ENCODE data around the gene CDYL. TPM values are rescaled to one million over a fixed set of nuclear protein-coding genes. Genes with fewer than 3 reads are reported as not detected.

CDYL gene
- total RNA-seq, 1 experiment from 2014 or later, result 60.8 TPM

DNA sequence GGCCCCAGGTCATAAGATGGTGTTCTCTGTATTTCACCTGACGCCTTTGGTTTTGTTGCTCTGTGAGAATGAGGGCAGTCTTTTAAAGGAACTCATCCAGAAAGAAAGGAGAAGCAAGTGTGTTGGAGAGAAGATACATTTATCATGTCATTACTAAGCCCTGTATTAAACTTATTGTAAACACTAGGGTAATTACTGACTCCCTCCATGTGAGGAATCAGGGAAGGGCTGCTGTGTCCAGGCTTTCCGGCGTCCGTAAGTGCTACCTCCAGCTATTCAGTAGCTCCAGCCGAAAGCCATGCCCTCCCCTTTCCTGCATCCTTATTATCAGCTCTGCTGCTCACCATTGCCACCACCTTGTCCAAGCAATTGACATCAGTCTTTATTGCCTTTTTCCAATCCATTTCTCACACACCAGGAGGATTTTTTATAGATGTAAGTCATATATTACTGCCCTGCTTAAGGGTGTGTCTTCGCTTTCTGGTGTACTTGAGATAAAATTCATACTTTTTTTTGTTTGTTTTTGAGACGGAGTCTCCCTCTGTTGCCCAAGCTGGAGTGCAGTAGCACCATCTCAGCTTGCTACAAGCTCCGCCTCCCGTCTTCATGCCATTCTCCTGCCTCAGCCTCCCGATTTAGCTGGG, 133.0 kb downstream of the CDYL start:
- TF ChIP-seq EZH2 (IDR thresholded peaks at IDR 0.05; ENCODE audit: low read depth), result no peak
- TF ChIP-seq, protein P1, sequence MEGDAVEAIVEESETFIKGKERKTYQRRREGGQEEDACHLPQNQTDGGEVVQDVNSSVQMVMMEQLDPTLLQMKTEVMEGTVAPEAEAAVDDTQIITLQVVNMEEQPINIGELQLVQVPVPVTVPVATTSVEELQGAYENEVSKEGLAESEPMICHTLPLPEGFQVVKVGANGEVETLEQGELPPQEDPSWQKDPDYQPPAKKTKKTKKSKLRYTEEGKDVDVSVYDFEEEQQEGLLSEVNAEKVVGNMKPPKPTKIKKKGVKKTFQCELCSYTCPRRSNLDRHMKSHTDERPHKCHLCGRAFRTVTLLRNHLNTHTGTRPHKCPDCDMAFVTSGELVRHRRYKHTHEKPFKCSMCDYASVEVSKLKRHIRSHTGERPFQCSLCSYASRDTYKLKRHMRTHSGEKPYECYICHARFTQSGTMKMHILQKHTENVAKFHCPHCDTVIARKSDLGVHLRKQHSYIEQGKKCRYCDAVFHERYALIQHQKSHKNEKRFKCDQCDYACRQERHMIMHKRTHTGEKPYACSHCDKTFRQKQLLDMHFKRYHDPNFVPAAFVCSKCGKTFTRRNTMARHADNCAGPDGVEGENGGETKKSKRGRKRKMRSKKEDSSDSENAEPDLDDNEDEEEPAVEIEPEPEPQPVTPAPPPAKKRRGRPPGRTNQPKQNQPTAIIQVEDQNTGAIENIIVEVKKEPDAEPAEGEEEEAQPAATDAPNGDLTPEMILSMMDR (conservative IDR thresholded peaks at IDR 0.05), result no peak
- H3F3A ChIP-seq (ENCODE audit: insufficient read depth, low read depth), result peaks cover 10% of the 10 kb centered on the region; the same call in 1 of the 2 replicates
- no peaks in the 10 kb centered on the region for H3K9me3 ChIP-seq (ENCODE audit: insufficient read depth, low read depth)
- H3K4me1 ChIP-seq (replicated peaks; ENCODE audit: insufficient read depth), result peaks cover 15% of the 10 kb centered on the region
- H3K27me3 ChIP-seq (ENCODE audit: insufficient read depth, low read depth), result no peaks in the 10 kb centered on the region
- no peaks in the 10 kb centered on the region for H3K9me2 ChIP-seq (ENCODE audit: insufficient read depth)
- no peak for DNase-seq
- CTCF ChIA-PET, result no interaction called here
- BruUV-seq (replicated peaks), result no TSS peak
- no peak overlapping the region for H3K4me2 ChIP-seq
- intact Hi-C loops (cut with micrococcal nuclease; ENCODE audit: unreplicated experiment), result no loop called here
- no peak overlapping the region for H3K27ac ChIP-seq
- H3K4me3 ChIP-seq, result no peak overlapping the region
- no peaks in the 10 kb centered on the region for H4K20me1 ChIP-seq (ENCODE audit: insufficient read depth)
- H3K79me2 ChIP-seq (ENCODE audit: low read depth), result no peaks in the 10 kb centered on the region
- no peak overlapping the region for H2AFZ ChIP-seq
- H3K36me3 ChIP-seq (ENCODE audit: low read depth), result no peaks in the 10 kb centered on the region
- POLR2A ChIA-PET (ENCODE audit: unreplicated experiment), result no interaction called here

DNA sequence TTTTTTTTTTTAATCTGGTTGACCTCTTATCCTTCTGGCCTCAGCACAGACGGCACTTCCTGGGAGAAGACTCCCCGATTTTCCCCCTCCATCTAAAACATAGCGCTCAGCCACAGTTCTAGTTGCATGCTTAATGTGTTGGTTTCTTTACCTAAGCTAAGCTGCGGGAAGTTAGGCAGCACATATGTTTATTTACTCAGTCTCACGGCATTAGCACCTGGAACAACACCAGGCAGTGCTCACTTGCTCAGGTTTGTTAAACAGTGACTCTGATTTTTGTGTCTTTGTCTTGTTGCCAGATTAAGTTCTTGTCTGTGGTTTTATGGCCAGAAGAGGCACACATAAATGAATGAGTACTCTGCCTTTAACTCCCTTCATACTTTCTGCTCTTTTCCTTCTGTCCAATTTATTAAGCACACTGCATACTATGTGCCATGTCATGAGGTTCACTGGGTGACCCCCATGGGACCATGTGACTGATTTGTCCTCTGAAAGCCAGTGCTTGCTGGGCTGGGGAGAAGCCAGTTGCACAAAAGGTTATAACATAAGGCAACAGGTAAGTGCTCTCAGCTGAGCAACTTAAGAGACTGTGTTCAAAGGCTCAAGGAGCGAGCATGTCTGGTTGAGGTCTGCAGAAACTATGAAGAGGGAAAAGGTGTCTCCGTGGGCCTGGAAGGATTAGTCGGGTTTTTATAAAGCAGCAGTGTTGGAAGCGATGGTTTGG, 134.0 kb downstream of the CDYL start:
- Histone ChIP-seq H3K4me3 (no peak overlapping the region), H3K9me3 (ENCODE audit: insufficient read depth, low read depth) (no peaks in the 10 kb centered on the region), H3F3A (ENCODE audit: insufficient read depth, low read depth) (peaks cover 13% of the 10 kb centered on the region; the same call in 1 of the 2 replicates), H3K4me2 (no peak overlapping the region), H2AFZ (no peak overlapping the region), H3K27ac (no peak overlapping the region), H3K9me2 (ENCODE audit: insufficient read depth) (no peaks in the 10 kb centered on the region), H3K4me1 (replicated peaks; ENCODE audit: insufficient read depth) (peaks cover 25% of the 10 kb centered on the region), H3K36me3 (ENCODE audit: low read depth) (no peaks in the 10 kb centered on the region), H4K20me1 (ENCODE audit: insufficient read depth) (no peaks in the 10 kb centered on the region), H3K79me2 (ENCODE audit: low read depth) (no peaks in the 10 kb centered on the region), H3K27me3 (ENCODE audit: insufficient read depth, low read depth) (no peaks in the 10 kb centered on the region)
- POLR2A ChIA-PET (ENCODE audit: unreplicated experiment), result no interaction called here
- TF ChIP-seq, protein P1 (conservative IDR thresholded peaks at IDR 0.05), result no peak
- no peak for TF ChIP-seq EZH2 (IDR thresholded peaks at IDR 0.05; ENCODE audit: low read depth)
- CTCF ChIA-PET, result no interaction called here
- DNase-seq, result no peak
- no TSS peak for BruUV-seq (replicated peaks)
- intact Hi-C loops (cut with micrococcal nuclease; ENCODE audit: unreplicated experiment), result no loop called here

DNA sequence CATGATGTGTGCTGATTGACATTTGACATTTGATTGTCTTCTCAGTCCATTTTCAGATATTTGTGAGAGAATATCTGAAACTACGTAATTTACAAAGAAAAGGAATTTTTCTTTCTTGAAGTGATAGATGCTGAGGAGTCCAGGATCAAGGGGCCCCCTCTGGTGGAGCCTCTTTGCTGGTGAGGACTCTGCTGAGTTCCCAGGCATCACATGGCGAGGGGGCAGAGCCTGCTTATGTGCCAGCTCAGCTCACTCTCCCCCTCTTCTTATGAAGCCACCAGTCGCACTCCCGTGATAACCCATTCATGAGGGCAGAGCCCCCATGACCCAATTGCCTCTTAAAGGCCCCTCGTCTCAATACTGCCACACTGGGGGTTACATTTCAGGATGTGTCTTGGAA, 136.4 kb downstream of the CDYL start:
- TF ChIP-seq EZH2 (IDR thresholded peaks at IDR 0.05; ENCODE audit: low read depth), result no peak
- TF ChIP-seq, protein P1 (conservative IDR thresholded peaks at IDR 0.05), result no peak
- BruUV-seq (replicated peaks), result no TSS peak
- Histone ChIP-seq H3K4me3 (no peak overlapping the region), H3K27me3 (ENCODE audit: insufficient read depth, low read depth) (no peaks in the 10 kb centered on the region), H2AFZ (no peak overlapping the region), H3K4me2 (no peak overlapping the region), H3K4me1 (replicated peaks; ENCODE audit: insufficient read depth) (peaks cover 26% of the 10 kb centered on the region), H3K36me3 (ENCODE audit: low read depth) (no peaks in the 10 kb centered on the region), H3K9me3 (ENCODE audit: insufficient read depth, low read depth) (no peaks in the 10 kb centered on the region), H3K79me2 (ENCODE audit: low read depth) (no peaks in the 10 kb centered on the region), H3K27ac (no peak overlapping the region), H4K20me1 (ENCODE audit: insufficient read depth) (no peaks in the 10 kb centered on the region), H3F3A (ENCODE audit: insufficient read depth, low read depth) (peaks cover 13% of the 10 kb centered on the region; the same call in 1 of the 2 replicates), H3K9me2 (ENCODE audit: insufficient read depth) (no peaks in the 10 kb centered on the region)
- CTCF ChIA-PET, result no interaction called here
- POLR2A ChIA-PET (ENCODE audit: unreplicated experiment), result no interaction called here
- intact Hi-C loops (cut with micrococcal nuclease; ENCODE audit: unreplicated experiment), result no loop called here
- DNase-seq, result no peak

All from PC-9 (cell line).